ENCODE data around the gene ANKRD34A.

DNA sequence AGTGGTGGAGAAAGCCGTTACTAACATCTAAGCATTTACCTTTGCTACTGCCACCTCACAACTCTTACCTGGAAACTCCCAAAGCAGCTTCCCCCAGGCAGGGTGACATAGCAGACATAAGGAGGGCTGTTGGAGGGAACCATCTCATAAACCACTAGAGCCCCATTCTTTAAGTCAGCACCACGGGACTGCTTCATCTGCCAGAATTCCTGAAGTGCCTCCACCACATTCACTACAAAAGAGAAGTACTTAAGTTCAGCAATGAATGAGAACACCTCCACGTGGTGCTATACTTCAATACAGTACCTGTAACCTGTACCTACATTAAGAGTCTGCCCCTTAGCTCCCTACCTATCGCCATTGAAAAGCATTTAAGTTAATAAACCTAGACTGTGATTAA, 16.8 kb downstream of the ANKRD34A start:
- no peak for TF ChIP-seq EZH2 (IDR thresholded peaks at IDR 0.05)
- no peak for TF ChIP-seq POLR2AphosphoS5 (IDR thresholded peaks at IDR 0.05; ENCODE audit: borderline replicate concordance, low read depth, low read length)

Data from SK-N-MC (cell line).